HG02763 (cell line): ENCODE measurements around the gene ATP2B2.

Experiments used
- ATAC-seq: cut with Tn5 transposase; IDR thresholded peaks from one replicate; pipeline ENCODE4 v1.9.1; 2021; ENCODE audit warnings: mild to moderate bottlenecking, moderate library complexity; ENCODE audit not compliant: unreplicated experiment

ATP2B2 gene

GRCh38 chr3:10405816-10406215 is 99.6 kb downstream of the ATP2B2 start:
- no peak for ATAC-seq

GRCh38 chr3:10404876-10405275 is 100.5 kb downstream of the ATP2B2 start:
- ATAC-seq: no peak

DNA sequence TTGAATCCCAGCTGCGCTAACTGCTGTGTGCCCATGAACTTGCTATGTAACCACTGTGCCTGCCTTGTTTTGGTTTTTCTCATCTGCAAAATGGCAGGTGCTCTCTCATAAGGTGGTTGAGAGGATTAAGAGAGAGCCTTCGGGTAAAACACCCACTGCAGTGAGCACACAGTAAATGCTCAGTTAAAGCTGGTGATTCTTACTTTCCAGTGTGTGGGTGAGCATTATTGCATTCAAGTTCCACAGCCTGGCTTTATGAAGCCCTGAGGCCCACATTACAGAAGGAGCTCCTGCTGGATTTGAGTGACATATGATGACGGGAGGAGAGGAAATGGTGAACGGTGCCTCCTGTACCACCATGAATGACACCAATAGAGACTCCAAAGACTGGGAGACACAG is 101.0 kb downstream of the ATP2B2 start:
- ATAC-seq: no peak

DNA sequence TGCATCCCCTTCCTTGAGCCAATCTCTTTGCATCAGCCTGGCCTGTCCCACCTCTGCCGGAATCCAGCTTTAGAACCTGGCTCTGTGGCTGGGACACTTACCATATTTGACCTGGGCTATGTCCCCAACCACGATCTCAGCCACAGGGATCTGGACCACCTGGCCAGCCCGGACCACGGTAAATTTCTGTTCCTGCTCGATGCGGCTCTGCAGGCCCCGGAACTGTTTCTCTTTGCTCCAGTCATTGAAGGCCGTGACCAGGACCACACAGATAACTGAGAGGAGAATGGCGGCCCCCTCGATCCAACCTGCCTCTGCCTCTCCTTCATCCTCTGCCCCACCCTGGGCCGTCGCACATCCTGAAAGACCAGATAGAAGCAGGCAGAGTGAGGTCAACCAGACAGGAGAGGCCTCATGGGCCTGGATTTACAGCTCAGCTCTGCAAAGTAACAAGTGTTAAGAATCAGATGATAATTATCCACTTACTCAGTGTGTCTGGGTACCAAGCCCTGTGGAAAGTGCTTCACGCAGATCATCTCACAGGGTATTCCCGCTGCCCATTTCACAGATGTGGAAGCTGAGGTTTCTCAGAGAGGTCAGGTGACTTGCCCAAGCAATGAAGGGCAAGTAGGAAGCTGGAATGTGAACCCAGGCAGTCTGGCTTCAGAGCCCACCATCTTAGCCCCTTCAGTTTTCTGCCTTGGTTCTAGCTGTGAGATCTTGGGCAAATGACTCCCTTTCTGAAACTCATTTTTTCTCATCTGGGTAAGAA is 103.2 kb downstream of the ATP2B2 start:
- ATAC-seq: no peak

DNA sequence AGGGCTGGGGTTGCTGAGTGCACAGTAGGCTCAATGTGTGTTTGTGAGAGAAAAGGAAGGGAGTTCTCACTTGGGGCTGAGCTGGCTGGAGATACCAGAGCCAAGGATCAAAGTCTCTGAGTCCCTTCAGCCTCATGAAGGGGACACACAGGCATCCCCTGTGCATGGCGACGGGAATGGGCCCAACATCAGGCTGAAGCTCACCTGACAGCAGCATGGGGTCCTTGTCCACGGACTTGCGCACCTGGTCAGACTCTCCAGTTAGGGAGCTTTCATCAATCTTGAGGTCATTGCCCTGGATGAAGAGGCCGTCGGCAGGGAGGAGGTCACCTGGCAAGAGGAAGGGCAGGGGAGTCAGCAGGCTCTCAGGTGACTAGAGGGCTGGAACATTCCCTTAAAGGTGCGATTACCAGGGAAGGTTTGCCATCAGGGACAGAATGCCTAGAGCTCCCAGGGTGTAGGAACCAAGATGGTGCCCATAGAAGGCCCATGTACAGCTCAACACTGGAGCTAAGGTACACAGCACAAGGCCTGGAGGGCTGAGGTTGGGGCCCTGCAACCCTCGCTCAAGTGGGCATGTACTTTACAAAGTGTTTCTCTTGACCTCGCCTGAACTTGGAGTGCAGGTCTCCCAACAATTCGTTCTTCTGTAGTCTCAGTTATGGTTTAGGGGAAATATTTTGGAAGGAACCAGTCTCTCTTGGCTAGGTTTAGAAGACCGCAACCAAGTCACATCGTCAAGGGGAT is 104.5 kb downstream of the ATP2B2 start:
- ATAC-seq: no peak

- ATAC-seq: no peak
Measured at GRCh38 chr3:10400050-10400748, 105.2 kb downstream of the ATP2B2 start.

DNA sequence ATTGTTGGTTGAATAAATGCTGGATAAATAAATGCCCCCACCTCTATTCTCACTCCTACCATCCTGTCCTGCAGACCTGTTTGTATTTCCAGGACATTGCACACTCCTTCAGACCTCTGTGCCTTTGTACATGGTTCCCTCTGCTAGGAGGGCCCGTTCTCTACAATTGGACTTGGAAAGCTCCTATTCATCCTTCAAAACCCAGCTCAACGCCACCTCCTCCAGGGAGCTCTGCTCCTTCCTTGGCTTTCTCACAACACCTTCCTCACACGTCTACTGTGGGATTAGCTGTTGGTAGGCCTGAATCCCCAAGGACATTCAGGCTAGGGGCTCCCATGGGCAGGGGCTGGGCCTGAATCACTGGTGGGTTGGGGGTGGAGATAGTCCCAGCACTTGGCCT is 105.8 kb downstream of the ATP2B2 start:
- no peak for ATAC-seq

- no peak for ATAC-seq
Measured at GRCh38 chr3:10398341-10398740, 107.0 kb downstream of the ATP2B2 start.

DNA sequence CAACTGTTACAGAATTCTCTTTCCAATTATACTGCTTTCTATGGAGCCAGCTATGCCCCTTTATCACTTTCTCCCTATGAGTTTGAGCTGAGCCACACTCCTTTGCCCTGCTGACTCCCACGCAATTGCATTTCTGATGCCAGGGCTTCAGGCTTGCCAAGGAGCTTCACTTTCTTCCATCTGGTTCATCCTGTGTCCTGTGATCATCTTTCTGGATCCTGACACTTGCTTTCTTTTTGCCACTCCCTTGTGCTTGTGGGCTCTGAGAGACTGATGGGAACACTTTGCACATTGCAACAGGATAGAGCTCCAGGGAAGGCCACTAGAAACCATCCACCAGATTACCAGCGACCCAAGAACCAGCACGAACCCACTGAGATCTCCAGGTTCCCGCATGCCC is 107.5 kb downstream of the ATP2B2 start:
- ATAC-seq: no peak

GRCh38 chr3:10396931-10397330 is 108.5 kb downstream of the ATP2B2 start:
- no peak for ATAC-seq

DNA sequence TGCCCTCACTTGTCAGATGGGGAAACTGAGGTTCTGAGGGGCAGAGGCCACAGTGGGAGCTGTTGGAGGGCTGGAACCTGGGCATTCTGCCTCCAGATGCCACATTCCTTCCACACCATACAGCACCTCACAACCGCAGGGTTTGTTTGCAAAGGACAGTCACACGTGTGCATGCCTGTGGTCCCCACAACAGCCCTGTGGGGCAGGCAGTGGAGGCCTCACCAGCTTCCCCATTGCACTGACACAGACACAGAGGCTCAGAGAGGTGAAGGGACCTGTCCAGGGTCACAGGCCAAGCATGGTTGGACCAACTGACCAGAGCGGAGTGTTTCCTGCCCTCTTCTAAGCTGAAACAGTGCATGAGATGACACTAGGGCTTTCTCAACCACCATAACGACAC is 109.3 kb downstream of the ATP2B2 start:
- no peak for ATAC-seq

- ATAC-seq: no peak
Measured at GRCh38 chr3:10395671-10396070, 109.7 kb downstream of the ATP2B2 start.

DNA sequence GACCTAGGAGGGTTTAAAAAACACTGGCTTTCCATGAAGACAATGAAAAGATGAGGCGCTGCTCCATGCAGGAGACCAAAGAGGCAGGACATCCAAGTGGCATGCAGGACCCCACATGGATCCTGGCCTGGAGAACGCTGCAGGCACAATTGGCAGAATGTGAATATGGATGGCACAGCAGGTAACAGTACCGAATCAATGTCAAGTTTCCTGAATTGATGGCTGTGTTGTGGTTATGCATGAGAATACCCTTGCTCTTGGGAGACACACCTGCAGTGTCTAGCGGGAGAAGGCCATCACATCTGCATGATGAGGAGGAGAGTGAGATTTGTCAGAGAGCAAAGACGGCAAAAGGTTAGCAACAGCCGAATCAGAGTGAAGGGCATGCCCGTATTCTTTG is 110.2 kb downstream of the ATP2B2 start:
- no peak for ATAC-seq

DNA sequence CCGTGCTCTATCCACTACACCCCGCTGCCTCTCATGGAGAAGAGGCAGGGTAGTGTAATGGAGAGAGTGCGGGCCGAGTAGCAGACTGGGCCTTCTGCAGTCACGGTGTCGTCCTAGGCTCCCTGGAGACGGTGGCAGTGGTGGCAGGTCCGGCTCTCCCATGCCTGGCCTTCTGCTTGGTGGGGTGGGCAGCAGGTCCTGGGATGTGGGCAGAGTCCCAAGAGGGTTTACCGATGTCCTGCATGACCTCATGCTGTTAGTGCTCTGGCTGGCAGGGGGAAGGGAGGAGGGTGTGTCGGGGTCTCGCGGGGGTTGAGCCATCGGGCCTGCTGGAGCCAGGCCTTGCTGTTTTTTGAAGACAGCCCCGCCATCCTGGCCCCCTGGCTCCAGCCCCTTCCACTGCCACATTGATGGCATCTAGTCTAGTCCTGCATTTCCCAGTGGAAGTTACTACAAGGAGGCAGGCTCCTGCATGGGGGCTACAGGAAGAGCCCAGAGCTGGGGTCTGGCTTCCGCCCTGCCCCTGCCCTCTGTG is 110.8 kb downstream of the ATP2B2 start:
- ATAC-seq: no peak

- ATAC-seq: no peak
Measured at GRCh38 chr3:10393514-10393913, 111.9 kb downstream of the ATP2B2 start.

- no peak for ATAC-seq
Measured at GRCh38 chr3:10392906-10393461, 112.4 kb downstream of the ATP2B2 start.

DNA sequence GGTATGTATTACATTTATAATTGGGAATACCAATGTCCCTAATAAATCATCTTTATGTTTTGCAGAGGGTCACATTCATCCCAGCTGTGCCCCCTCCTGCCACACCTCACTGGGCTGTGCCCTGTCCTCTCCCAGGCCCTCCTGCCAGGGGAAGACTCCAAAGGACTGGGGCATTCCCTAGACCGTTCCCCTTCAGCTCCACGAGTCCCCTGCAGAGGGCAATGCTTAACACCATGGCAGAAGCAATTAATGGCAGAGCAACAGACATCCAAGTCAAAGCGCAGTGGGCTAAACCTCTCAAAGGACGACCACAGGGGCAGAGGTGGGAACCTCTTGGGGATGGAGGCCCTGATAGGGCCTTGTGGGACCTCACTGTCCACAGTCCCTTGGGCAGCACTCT is 113.1 kb downstream of the ATP2B2 start:
- no peak for ATAC-seq

DNA sequence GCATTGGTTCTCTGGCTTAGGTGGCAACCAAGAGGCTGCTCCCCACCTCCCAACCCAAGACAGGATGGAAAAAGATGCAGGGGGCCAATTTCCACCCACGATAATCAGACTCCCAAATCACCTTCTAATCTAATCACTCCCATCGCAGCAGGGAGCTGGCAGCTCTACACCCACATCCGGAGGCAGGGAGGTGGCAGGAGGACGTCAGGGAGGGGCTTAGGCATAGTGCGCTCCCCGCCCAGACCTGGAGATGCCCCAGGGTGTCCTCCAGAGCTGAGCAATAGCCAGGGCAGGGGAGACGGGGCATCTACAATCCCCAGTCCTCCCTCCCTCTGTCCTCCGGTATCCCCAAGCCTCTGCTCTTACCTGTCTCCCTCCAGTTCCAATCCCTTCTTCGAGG is 114.0 kb downstream of the ATP2B2 start:
- ATAC-seq: no peak

DNA sequence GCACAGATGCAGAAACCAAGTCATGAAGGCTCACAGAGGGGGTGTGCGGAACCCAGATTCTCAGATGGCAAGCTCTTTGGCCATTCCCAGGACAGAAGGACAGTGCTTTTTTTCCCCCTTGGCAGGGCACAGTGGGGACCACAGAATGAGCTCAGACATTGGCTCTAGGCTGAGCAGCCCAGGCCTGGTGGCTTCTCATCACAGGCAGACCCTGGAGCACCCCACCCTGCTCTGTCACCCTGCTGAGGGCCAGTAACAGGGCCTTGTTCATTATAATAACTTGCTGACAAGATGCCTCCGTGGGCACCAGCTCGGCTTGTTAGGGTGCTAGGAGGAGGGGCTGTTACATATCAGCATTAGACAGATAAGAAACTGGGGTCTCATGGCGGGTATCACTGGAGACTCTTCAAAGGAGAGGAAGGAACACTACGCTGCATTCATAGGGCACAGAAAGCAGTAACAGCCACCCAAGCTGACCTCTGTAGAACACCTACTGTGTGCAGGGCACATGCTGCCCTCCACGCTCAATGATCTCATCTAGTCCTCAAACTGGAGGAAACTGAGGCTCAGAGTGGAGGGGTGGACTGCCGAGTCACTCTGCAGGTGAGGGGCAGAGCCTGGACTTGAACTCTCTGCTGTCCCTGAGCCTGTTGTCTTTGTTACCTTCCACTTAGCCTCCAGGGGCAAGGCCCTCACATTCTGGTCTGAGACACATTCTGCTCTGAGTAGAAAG is 114.6 kb downstream of the ATP2B2 start:
- no peak for ATAC-seq

DNA sequence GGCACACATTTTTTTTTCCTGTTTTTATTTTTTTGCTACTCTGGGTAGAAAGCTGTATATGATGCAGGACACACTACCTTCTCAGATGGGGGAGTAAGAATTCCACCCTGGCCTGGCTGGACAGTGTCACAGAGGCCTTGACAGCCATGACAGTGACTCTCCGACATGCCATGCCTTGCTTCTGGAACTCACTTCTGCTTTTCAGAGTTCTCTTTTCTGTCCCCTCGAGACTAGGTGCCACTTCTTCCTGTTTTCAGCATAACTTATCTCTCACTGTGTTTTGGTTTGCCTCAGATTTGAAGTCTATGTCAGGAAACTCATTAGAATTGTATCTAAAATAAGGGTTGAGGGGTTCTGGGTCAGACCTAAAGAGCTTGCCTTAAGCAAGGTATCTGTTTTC is 115.4 kb downstream of the ATP2B2 start:
- ATAC-seq: peak; percentile 75

DNA sequence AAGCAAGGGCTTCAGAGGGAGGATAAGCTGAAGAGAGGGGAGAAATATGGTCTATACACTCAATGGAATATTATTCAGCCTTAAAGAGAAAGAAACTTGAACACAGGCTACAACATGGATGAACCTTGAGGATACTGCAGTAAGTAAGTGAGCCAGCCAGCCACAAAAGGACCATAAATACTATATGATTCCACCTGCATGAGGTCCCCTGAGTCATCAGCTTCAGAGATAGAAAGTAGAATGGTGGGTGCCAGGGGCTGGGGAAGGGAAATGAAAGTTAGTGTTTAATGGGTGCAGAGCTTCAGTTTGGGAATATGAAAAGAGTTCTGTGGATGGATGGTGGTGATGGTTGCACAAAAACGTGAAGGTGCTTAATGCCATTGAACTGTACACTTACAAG is 116.0 kb downstream of the ATP2B2 start:
- ATAC-seq: no peak
